ENCODE data around the gene MTHFSD. TPM values are rescaled to one million over a fixed set of nuclear protein-coding genes. Genes with fewer than 3 reads are reported as not detected.

MTHFSD gene
- total RNA-seq, 1 donor from 2014 or later, result 8.1 TPM

- Mint-ChIP-seq H3K4me3 (ENCODE audit: unreplicated experiment) (no peak overlapping the region), H3K27me3 (ENCODE audit: low read depth) (peaks cover 84% of the 10 kb centered on the region), H3K4me1 (ENCODE audit: low read depth) (peaks cover 20% of the 10 kb centered on the region), H3K9me3 (ENCODE audit: low read depth) (no peaks in the 10 kb centered on the region), H3K27ac (ENCODE audit: unreplicated experiment) (no peak overlapping the region), H3K36me3 (ENCODE audit: low read depth) (no peaks in the 10 kb centered on the region)
- no peak for TF ChIP-seq CTCF (IDR thresholded peaks at IDR 0.05)
- no peak for DNase-seq (ENCODE audit: low spot score)
Observed at GRCh38 chr16:86504315-86505184, 50.5 kb downstream of the MTHFSD start.

- Mint-ChIP-seq H3K4me1 (ENCODE audit: low read depth) (peaks cover 21% of the 10 kb centered on the region), H3K27me3 (ENCODE audit: low read depth) (peaks cover 87% of the 10 kb centered on the region), H3K27ac (ENCODE audit: unreplicated experiment) (no peak overlapping the region), H3K4me3 (ENCODE audit: unreplicated experiment) (no peak overlapping the region), H3K9me3 (ENCODE audit: low read depth) (no peaks in the 10 kb centered on the region), H3K36me3 (ENCODE audit: low read depth) (no peaks in the 10 kb centered on the region)
- no peak for DNase-seq (ENCODE audit: low spot score)
- TF ChIP-seq CTCF (IDR thresholded peaks at IDR 0.05), result no peak
Observed at GRCh38 chr16:86503830-86504229, 51.2 kb downstream of the MTHFSD start.

GRCh38 chr16:86502856-86503748 lies 51.9 kb downstream of the MTHFSD start:
- TF ChIP-seq CTCF (IDR thresholded peaks at IDR 0.05), result no peak
- Mint-ChIP-seq H3K4me1 (ENCODE audit: low read depth) (peaks cover 22% of the 10 kb centered on the region), H3K27ac (ENCODE audit: unreplicated experiment) (no peak overlapping the region), H3K4me3 (ENCODE audit: unreplicated experiment) (no peak overlapping the region), H3K9me3 (ENCODE audit: low read depth) (no peaks in the 10 kb centered on the region), H3K27me3 (ENCODE audit: low read depth) (peaks cover 89% of the 10 kb centered on the region), H3K36me3 (ENCODE audit: low read depth) (no peaks in the 10 kb centered on the region)
- DNase-seq (ENCODE audit: low spot score), result no peak

- no peak for TF ChIP-seq CTCF (IDR thresholded peaks at IDR 0.05)
- Mint-ChIP-seq H3K9me3 (ENCODE audit: low read depth) (no peaks in the 10 kb centered on the region), H3K36me3 (ENCODE audit: low read depth) (no peaks in the 10 kb centered on the region), H3K27ac (ENCODE audit: unreplicated experiment) (no peak overlapping the region), H3K4me3 (ENCODE audit: unreplicated experiment) (no peak overlapping the region), H3K4me1 (ENCODE audit: low read depth) (peaks cover 17% of the 10 kb centered on the region), H3K27me3 (ENCODE audit: low read depth) (peaks cover 84% of the 10 kb centered on the region)
- no peak for DNase-seq (ENCODE audit: low spot score)
Observed at GRCh38 chr16:86501989-86502855, 52.8 kb downstream of the MTHFSD start.
